Neural crest cell (in vitro differentiated cells): ENCODE data around the gene HACD3. TPM values are rescaled to one million over a fixed set of nuclear protein-coding genes. Genes with fewer than 3 reads are reported as not detected.
"Not testable (repeated sequence)": the region's sequence is repeated elsewhere in the genome, so short reads cannot be mapped to it uniquely, and the experiment has no call there.

Source experiments
- DNase-seq: peaks from one replicate; pipeline ENCODE4 v3.0.0; 2021; ENCODE audit warnings: low read depth, mixed read lengths, low spot score
- H3K27ac Mint-ChIP-seq: one replicate; pipeline ENCODE4 v1.8.0; 2021; ENCODE audit warnings: mild to moderate bottlenecking, mixed read lengths; ENCODE audit not compliant: unreplicated experiment
- H3K27me3 Mint-ChIP-seq: 2 replicates; pipeline ENCODE4 v1.8.0; 2021; ENCODE audit warnings: low read depth, mild to moderate bottlenecking, mixed read lengths
- H3K36me3 Mint-ChIP-seq: 2 replicates; pipeline ENCODE4 v1.8.0; 2021; ENCODE audit warnings: low read depth, mild to moderate bottlenecking, mixed read lengths
- H3K4me1 Mint-ChIP-seq: 2 replicates; pipeline ENCODE4 v1.8.0; 2021; ENCODE audit warnings: mixed read lengths
- H3K4me3 Mint-ChIP-seq: one replicate; pipeline ENCODE4 v1.8.0; 2021; ENCODE audit warnings: mild to moderate bottlenecking, mixed read lengths
- H3K9me3 Mint-ChIP-seq: 2 replicates; pipeline ENCODE4 v1.8.0; 2021; ENCODE audit warnings: mixed read lengths
- total RNA-seq: library from RNA; stranded (reverse); gene quantifications from 2 replicates; pipeline ENCODE4 v1.2.1, GENCODE V29; 2021
- TF ChIP-seq, protein P1 (sequence below): fragments of 200-600 bp; sonication (generic); conservative IDR thresholded peaks from 2 replicates; pipeline ENCODE4 v1.5.0; 2021; ENCODE audit warnings: antibody characterized with exemption, mild to moderate bottlenecking

HACD3 gene
- total RNA-seq, 1 donor from 2014 or later = 147 TPM

DNA sequence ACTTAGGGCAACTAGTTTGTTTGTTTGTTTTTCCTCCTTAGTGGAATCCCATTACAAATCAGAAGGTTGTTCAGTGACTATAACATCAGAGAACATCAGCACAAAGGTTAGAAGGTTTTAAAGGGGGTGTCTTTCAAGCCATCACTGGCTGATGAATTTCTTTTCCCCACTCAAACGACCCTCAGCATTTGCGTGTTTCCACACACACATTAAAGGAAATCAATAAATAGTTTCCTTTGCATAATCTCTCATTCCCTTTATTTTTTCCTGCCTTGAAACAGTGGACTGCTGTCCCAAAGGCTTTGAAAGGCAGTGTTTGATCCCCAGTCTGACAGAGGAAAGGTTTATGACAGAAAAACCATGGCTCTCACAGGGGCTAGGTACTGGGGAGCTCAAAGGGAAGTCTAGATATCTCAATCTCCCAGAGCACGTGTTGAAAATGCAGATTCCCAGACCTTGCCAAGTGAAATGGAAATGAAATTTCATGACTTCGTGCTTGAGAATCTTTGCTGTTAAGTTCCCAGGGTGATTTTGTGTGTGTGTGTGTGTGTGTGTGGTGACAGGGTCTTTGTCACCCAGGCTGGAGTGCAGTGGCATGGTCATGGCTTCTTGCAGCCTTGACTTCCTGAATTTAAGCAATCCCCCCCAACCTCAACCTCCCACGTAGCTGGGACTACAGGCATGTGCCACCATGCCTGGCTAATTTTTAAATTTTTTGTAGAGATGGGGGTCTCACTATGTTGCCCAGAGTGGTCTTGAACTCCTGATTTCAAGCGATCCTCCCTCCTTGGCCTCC lies 82.9 kb downstream of the HACD3 start:
- Mint-ChIP-seq H3K27ac (peak overlapping the region; percentile 16), H3K4me1 (peaks cover 34% of the 10 kb centered on the region), H3K27me3 (no peaks in the 10 kb centered on the region), H3K36me3 (no peaks in the 10 kb centered on the region), H3K4me3 (peak overlapping the region; percentile 91), H3K9me3 (no peaks in the 10 kb centered on the region)
- DNase-seq = no peak
- TF ChIP-seq, protein P1, sequence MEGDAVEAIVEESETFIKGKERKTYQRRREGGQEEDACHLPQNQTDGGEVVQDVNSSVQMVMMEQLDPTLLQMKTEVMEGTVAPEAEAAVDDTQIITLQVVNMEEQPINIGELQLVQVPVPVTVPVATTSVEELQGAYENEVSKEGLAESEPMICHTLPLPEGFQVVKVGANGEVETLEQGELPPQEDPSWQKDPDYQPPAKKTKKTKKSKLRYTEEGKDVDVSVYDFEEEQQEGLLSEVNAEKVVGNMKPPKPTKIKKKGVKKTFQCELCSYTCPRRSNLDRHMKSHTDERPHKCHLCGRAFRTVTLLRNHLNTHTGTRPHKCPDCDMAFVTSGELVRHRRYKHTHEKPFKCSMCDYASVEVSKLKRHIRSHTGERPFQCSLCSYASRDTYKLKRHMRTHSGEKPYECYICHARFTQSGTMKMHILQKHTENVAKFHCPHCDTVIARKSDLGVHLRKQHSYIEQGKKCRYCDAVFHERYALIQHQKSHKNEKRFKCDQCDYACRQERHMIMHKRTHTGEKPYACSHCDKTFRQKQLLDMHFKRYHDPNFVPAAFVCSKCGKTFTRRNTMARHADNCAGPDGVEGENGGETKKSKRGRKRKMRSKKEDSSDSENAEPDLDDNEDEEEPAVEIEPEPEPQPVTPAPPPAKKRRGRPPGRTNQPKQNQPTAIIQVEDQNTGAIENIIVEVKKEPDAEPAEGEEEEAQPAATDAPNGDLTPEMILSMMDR = no peak

DNA sequence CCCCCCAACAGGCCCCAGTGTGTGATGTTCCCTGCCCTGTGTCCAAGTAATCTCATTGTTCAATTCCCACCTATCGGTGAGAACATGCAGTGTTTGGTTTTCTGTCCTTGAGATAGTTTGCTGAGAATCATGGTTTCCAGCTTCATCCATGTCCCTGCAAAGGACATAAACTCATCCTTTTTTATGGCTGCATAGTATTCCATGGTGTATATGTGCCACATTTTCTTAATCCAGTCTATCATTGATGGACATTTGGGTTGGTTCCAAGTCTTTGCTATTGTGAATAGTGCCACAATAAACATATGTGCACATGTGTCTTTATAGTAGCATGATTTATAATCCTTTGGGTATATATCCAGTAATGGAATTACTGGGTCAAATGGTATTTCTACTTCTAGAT lies 85.6 kb downstream of the HACD3 start:
- DNase-seq, H3K9me3 Mint-ChIP-seq, H3K36me3 Mint-ChIP-seq, H3K27me3 Mint-ChIP-seq, H3K27ac Mint-ChIP-seq, H3K4me3 Mint-ChIP-seq: not testable (repeated sequence)
- H3K4me1 Mint-ChIP-seq = peaks cover 21% of the 10 kb centered on the region

DNA sequence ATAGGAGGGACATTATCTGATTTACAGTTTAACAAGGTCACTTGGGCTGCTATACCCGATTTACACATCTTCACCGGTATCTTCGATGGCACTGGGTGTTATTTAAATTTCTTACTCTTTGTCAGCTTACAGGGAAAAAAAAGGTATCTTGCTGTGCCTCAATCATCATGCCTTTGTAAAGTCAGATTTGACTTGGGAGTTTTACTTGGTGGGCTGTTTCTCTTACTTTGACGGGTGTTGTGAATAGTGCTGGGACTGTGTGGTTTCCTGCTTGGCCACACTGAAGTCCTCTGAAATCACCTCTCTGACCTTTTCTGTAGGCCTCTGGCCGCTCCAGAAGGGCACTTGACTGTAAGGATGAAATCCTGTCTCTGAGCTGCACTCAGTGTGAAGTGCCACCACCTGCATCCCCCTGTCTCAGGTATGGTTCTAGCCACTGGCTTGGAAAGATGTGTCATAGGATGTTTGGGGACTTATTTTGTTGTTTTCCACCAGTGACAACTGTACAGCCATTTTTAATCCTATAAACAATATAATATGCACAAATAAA lies 88.4 kb downstream of the HACD3 start:
- Mint-ChIP-seq H3K9me3 (no peaks in the 10 kb centered on the region), H3K4me3 (no peak overlapping the region), H3K36me3 (no peaks in the 10 kb centered on the region), H3K27ac (no peak overlapping the region), H3K27me3 (no peaks in the 10 kb centered on the region), H3K4me1 (peaks cover 3% of the 10 kb centered on the region)
- DNase-seq = no peak
- TF ChIP-seq, protein P1 = no peak

DNA sequence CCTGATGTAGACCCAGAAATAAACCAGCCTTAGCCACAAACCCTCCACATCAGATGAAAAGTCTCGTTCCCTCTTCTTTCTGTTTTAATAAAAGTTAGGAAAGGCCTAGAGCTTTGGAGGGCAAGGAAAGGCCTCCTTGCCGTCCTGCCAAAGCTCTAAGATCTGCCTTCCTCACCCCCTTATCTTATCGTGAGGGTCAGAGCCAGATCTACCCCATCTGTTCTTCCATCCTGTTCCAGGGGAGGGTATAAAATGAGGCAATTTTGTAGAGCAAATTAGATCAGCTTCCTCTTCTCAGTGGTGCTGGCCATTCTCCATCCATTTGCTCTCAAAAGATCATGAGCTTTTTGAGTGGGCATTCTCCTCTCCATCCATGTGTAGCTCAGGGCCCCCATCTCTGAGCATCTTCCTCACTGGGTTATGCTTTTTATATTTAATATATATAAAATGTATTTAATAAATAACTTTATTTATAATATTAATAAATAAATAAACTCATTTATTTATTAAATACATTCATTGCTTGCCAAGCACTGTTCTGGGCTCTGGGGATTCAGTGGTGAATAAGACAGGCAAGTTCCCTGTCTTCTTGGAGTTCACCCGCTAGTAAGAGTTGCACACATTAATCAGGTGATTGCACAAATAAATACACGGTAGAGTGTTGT lies 89.5 kb downstream of the HACD3 start:
- H3K27me3 Mint-ChIP-seq = no peaks in the 10 kb centered on the region
- H3K36me3 Mint-ChIP-seq = no peaks in the 10 kb centered on the region
- no peak for DNase-seq
- no peak overlapping the region for H3K27ac Mint-ChIP-seq
- H3K9me3 Mint-ChIP-seq = no peaks in the 10 kb centered on the region
- H3K4me3 Mint-ChIP-seq = no peak overlapping the region
- H3K4me1 Mint-ChIP-seq = no peaks in the 10 kb centered on the region
- TF ChIP-seq, protein P1 = no peak

DNA sequence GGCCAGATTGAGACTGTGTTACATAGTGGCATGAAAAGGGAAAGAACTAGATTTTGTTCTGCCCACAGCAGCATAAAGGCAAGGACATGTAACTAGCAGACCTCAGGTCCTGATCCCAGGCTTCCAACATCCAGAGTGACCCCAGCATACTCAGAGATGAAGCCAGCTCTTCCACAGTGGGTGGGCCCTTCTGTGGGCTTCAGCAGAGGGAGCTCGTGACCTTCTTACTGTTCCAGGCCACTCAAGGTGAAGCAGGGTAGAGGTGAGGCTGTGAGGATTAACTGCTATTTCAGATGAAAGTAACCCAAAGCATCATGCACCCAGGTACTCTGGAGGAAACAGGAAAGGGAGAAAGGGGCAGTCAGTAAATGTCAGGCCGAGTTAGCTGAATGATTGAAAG lies 90.6 kb downstream of the HACD3 start:
- TF ChIP-seq, protein P1 = no peak
- no peaks in the 10 kb centered on the region for H3K9me3 Mint-ChIP-seq
- no peak overlapping the region for H3K27ac Mint-ChIP-seq
- H3K4me1 Mint-ChIP-seq = no peaks in the 10 kb centered on the region
- DNase-seq = no peak
- no peaks in the 10 kb centered on the region for H3K27me3 Mint-ChIP-seq
- no peak overlapping the region for H3K4me3 Mint-ChIP-seq
- no peaks in the 10 kb centered on the region for H3K36me3 Mint-ChIP-seq

DNA sequence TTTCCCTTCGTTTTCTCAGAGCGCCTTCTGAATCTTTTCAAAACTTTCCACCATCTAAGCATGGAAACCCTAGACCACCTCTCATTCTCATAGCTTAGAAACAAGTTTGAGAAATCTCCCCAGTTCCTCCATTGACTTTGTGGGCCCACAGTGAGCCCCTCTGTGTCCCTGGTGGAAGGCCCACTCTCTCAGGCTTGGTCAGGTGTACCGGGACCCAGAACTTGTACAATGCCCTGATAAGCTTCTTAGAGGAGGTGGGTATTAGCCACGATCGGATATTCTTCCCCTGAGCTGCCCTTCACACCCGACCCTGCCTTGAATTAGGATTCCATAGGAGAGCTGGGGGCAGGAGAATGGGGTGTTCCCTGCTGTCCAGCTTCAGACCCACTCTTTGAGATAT lies 91.4 kb downstream of the HACD3 start, which contains the start of gene SLC24A1:
SLC24A1 (plus strand) TSS at position 301 of the 400 bp plus-strand sequence. CDS start 2,143 bp downstream, outside the sequence.
- Mint-ChIP-seq H3K4me3 (no peak within 1 kb of the TSS), H3K27me3 (no peaks in the 10 kb centered on the region), H3K27ac (no peak within 1 kb of the TSS), H3K36me3 (no peaks in the 10 kb centered on the region), H3K9me3 (no peaks in the 10 kb centered on the region), H3K4me1 (no peaks in the 10 kb centered on the region)
- TF ChIP-seq, protein P1 = no peak
- no peak for DNase-seq
